Mucosa of descending colon (tissue), 3 donors: ENCODE results near the gene UNC45A. TPM values are rescaled to one million over a fixed set of nuclear protein-coding genes. Genes with fewer than 3 reads are reported as not detected.

Experiments
- ATAC-seq: fragments of 200-7000 bp; cut with Tn5 transposase; one replicate; pipeline ENCODE4 v1.9.1; 2020; ENCODE audit warnings: mild to moderate bottlenecking, moderate library complexity
- DNase-seq, 3 donors: peaks; one replicate each; pipeline ENCODE4 v3.0.0-alpha.2; 2020
- H3K36me3 ChIP-seq: fragments of 200-600 bp; one replicate; pipeline ENCODE4 v1.8.0; 2021; ENCODE audit warnings: low read depth, mild to moderate bottlenecking
- H3K4me1 ChIP-seq: fragments of 200-600 bp; one replicate; pipeline ENCODE4 v1.8.0; 2021; ENCODE audit warnings: low read depth, mild to moderate bottlenecking
- H3K4me3 ChIP-seq: fragments of 200-600 bp; one replicate; pipeline ENCODE4 v1.8.0; 2021; ENCODE audit warnings: mild to moderate bottlenecking
- H3K9me3 ChIP-seq: fragments of 200-600 bp; one replicate; pipeline ENCODE4 v1.8.0; 2021; ENCODE audit warnings: mild to moderate bottlenecking
- intact Hi-C, 2 donors: fragments of 100-400 bp; cut with DNase I in 1 of 2; cut with micrococcal nuclease in 1 of 2; formaldehyde crosslinking; loops; one replicate each; pipeline versions ENCODE4 v1.11.0 to v1.11.1; 2022; cut with DNase I, micrococcal nuclease
- total RNA-seq, 3 donors: library from RNA; stranded (reverse); fragmentation: NEBNext Ultra II Directional in 2 of 3; extraction: Animal tissue kit (Norgen Biotek cat#: 25700) in 2 of 3; gene quantifications; one replicate each; pipeline versions ENCODE4 v1.2.1 to v1.2.4, GENCODE V29; 2021 to 2023
- TF ChIP-seq, protein P1 (sequence below): fragments of 200-600 bp; IDR thresholded peaks from one replicate; pipeline ENCODE4 v1.8.0; 2022; ENCODE audit warnings: antibody characterized with exemption, mild to moderate bottlenecking
- donor health status: DM: no; HTN: no; CAD: no; lungs with moderate emphysema.
- donor health status: DM: no; HTN: no; CAD: no.
- donor health status: DM: no; HTN: yes; CAD: no.

The UNC45A gene
- total RNA-seq, 3 donors from 2014 or later: 43.9 to 92.5 (median 54.8) TPM

DNA sequence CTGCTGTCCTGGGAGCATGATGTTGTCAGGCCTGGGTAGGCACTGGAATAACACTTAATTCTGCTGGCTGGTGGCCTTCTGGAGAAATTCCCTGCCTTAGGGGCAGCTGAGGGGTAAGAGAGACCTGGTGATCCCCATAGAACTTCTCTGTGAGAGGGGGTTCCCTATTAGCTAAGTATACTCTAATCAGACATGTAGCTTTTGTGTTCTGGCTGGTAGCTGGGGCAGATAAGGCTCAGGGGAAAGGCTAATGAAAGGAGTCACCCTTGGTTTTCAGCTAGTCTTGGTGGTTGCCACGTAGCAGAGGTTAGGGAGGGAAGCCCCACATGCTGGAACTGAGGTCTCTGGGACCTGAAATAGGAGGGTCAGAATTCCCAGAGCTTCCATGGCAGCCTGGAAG is 1.8 kb upstream of the UNC45A start:
- no peak for ATAC-seq
- Histone ChIP-seq H3K9me3 (no peaks in the 10 kb centered on the region), H3K36me3 (no peaks in the 10 kb centered on the region), H3K4me3 (no peak overlapping the region), H3K4me1 (peaks cover 29% of the 10 kb centered on the region)
- intact Hi-C loops: no loop called here
- DNase-seq: no peak
- TF ChIP-seq, protein P1, sequence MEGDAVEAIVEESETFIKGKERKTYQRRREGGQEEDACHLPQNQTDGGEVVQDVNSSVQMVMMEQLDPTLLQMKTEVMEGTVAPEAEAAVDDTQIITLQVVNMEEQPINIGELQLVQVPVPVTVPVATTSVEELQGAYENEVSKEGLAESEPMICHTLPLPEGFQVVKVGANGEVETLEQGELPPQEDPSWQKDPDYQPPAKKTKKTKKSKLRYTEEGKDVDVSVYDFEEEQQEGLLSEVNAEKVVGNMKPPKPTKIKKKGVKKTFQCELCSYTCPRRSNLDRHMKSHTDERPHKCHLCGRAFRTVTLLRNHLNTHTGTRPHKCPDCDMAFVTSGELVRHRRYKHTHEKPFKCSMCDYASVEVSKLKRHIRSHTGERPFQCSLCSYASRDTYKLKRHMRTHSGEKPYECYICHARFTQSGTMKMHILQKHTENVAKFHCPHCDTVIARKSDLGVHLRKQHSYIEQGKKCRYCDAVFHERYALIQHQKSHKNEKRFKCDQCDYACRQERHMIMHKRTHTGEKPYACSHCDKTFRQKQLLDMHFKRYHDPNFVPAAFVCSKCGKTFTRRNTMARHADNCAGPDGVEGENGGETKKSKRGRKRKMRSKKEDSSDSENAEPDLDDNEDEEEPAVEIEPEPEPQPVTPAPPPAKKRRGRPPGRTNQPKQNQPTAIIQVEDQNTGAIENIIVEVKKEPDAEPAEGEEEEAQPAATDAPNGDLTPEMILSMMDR: no peak

DNA sequence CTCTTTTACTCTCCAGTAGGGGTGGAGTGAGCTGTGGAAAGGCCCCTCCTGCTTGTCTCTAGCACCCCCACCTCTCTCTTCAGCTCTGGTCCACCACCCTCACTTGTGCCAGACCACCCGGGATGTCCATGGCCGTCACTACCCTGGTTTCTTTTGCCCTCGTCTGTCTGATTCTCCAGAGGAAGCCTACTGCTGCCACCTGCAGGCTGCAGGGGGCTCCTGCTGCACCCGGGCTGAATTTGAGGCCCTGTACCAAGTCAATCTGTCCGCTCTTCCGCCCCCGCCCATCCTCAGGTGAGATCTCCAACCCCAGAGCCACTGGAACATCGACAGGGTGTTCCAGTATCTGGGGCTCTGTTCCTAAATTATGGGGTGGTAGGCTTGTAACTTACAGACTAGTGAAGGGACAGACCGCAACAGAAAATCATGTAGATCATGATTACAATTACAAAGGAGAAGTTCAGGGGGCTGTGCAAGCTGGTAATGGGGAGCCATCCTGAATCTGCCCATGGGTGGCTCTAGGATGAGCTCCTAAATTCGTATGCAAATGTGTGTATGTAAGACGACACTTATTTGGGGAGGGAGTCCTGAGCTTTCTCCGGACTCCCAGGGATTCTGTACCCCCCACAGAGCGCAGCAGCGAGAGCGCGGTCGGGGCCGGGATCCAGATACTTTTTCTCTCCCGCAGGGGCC is 683 bp upstream of the UNC45A start:
- TF ChIP-seq, protein P1: peak; percentile 92
- Histone ChIP-seq H3K9me3 (no peaks in the 10 kb centered on the region), H3K36me3 (no peaks in the 10 kb centered on the region), H3K4me3 (peak overlapping the region; percentile 42), H3K4me1 (peaks cover 26% of the 10 kb centered on the region)
- intact Hi-C loops: no loop called here
- ATAC-seq (peak; percentile 61), DNase-seq (peak; percentile 93 to 94 (median 94))

DNA sequence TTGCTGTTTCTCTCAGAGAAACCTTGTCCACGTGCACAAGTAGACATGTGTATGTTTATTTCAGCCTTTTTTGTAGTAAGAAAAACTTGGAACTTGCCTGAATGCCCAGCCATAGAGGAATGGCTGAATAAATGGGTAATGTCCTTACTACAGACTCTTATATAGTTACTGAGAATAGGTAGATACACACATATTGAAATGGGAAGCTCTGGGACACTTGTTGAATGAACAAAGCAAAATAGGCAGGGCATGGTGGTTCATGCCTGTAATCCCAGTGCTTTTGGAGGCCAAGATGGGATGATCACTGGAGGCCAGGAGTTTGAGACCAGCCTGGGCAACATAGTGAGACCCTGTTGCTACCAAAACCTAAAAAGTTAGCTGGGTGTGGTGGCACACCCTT is 1.7 kb downstream of the UNC45A start:
- no peaks in the 10 kb centered on the region for H3K9me3 ChIP-seq
- DNase-seq (no peak), ATAC-seq (no peak)
- intact Hi-C loops: no loop called here
- no peak overlapping the region for H3K4me3 ChIP-seq
- peaks cover 6% of the 10 kb centered on the region for H3K36me3 ChIP-seq
- TF ChIP-seq, protein P1: no peak
- peaks cover 14% of the 10 kb centered on the region for H3K4me1 ChIP-seq

- peaks cover 10% of the 10 kb centered on the region for H3K4me1 ChIP-seq
- no peak overlapping the region for H3K4me3 ChIP-seq
- ATAC-seq (no peak), DNase-seq (no peak)
- no peaks in the 10 kb centered on the region for H3K9me3 ChIP-seq
- TF ChIP-seq, protein P1: no peak
- intact Hi-C loops: no loop called here
- peaks cover 6% of the 10 kb centered on the region for H3K36me3 ChIP-seq
Measured at GRCh38 chr15:90938261-90938660, 3.2 kb downstream of the UNC45A start.

GRCh38 chr15:90939756-90940155 is 4.7 kb downstream of the UNC45A start:
- Histone ChIP-seq H3K4me1 (peaks cover 10% of the 10 kb centered on the region), H3K9me3 (no peaks in the 10 kb centered on the region), H3K4me3 (no peak overlapping the region), H3K36me3 (peaks cover 6% of the 10 kb centered on the region)
- intact Hi-C loops: no loop called here
- DNase-seq (peak in 2 of 3 donors; percentile 9 to 15), ATAC-seq (no peak)
- TF ChIP-seq, protein P1: no peak
